ENCODE results near the gene MRPS14. TPM values are rescaled to one million over a fixed set of nuclear protein-coding genes. Genes with fewer than 3 reads are reported as not detected.

Gene MRPS14
- total and polyA plus RNA-seq, 9 of the 15 experiments (the other 6 are each of a cell fraction or from before 2014, with no cell fraction given): 38.1 to 231 (median 54.9) TPM

DNA sequence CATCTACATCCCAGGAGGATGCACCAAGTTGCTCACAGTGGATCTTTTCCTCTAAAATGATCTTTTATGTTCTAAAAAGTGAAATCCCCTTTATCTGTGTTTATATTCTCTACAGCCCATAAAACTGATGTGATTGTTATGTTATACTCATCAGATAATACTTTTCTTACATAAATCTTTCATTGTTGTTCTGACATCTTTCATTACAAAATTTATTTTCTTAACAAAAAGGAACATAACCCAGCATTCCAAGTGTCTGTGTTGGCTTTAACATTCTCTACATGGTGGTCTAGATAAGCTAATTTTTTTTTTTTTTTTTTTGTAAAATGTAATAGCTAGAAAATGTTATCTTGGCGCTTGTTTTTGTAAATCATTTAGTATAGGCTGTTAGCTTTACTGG, 31.8 kb downstream of the MRPS14 start (continued):
- TF ChIP-seq, protein P1, sequence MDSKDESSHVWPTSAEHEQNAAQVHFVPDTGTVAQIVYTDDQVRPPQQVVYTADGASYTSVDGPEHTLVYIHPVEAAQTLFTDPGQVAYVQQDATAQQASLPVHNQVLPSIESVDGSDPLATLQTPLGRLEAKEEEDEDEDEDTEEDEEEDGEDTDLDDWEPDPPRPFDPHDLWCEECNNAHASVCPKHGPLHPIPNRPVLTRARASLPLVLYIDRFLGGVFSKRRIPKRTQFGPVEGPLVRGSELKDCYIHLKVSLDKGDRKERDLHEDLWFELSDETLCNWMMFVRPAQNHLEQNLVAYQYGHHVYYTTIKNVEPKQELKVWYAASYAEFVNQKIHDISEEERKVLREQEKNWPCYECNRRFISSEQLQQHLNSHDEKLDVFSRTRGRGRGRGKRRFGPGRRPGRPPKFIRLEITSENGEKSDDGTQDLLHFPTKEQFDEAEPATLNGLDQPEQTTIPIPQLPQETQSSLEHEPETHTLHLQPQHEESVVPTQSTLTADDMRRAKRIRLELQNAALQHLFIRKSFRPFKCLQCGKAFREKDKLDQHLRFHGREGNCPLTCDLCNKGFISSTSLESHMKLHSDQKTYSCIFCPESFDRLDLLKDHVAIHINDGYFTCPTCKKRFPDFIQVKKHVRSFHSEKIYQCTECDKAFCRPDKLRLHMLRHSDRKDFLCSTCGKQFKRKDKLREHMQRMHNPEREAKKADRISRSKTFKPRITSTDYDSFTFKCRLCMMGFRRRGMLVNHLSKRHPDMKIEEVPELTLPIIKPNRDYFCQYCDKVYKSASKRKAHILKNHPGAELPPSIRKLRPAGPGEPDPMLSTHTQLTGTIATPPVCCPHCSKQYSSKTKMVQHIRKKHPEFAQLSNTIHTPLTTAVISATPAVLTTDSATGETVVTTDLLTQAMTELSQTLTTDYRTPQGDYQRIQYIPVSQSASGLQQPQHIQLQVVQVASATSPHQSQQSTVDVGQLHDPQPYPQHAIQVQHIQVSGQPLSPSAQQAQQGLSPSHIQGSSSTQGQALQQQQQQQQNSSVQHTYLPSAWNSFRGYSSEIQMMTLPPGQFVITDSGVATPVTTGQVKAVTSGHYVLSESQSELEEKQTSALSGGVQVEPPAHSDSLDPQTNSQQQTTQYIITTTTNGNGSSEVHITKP (IDR thresholded peaks at IDR 0.05; ENCODE audit: partially characterized antibody): no peak
- TF ChIP-seq CEBPB (tag; IDR thresholded peaks at IDR 0.05): no peak
- no peak for TF ChIP-seq TEAD1 (CRISPR knock-in tag; IDR thresholded peaks at IDR 0.05)
- TF ChIP-seq, protein P2, sequence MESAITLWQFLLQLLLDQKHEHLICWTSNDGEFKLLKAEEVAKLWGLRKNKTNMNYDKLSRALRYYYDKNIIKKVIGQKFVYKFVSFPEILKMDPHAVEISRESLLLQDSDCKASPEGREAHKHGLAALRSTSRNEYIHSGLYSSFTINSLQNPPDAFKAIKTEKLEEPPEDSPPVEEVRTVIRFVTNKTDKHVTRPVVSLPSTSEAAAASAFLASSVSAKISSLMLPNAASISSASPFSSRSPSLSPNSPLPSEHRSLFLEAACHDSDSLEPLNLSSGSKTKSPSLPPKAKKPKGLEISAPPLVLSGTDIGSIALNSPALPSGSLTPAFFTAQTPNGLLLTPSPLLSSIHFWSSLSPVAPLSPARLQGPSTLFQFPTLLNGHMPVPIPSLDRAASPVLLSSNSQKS (CRISPR knock-in tag; IDR thresholded peaks at IDR 0.05): no peak
- no peak for TF ChIP-seq SRSF9 (IDR thresholded peaks at IDR 0.05; ENCODE audit: borderline replicate concordance, low read depth, low read length)
- no peak for TF ChIP-seq ZFX (CRISPR knock-in tag; IDR thresholded peaks at IDR 0.05)
- TF ChIP-seq ZNF75A (CRISPR knock-in tag; IDR thresholded peaks at IDR 0.05): no peak
- TF ChIP-seq BRD4 (IDR thresholded peaks at IDR 0.05): no peak
- no peak for TF ChIP-seq ELF4 (CRISPR knock-in tag; IDR thresholded peaks at IDR 0.05)

Measured in K562 (cell line).